ENCODE data around the gene EPSTI1.
"Not testable (repeated sequence)": the region's sequence is repeated elsewhere in the genome, so short reads cannot be mapped to it uniquely, and the experiment has no call there.

The EPSTI1 gene

DNA sequence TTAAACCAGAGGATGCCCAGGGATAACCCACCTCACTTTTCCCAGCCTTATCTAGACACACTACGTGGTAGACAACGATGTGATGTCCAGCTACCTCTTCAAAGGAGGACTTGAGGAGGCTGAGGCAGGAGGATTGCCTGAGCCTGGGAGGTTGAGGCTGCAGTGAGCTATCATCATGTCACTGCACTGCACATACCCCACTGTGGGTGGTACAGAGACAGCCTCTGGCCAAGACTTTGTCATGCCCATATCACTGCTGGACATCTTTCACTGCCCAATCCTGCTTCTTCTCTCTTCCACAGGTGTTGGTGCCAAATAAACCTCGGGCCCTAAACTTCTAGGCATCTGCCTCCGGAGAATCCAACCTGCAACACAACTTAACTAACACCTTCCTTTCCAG is 124.8 kb downstream of the EPSTI1 start:
- Mint-ChIP-seq H3K4me3 (no peak overlapping the region), H3K9me3 (no peaks in the 10 kb centered on the region), H3K4me1 (no peaks in the 10 kb centered on the region), H3K27me3 (peaks cover 19% of the 10 kb centered on the region), H3K27ac (no peak overlapping the region)
- ATAC-seq (no peak), DNase-seq (no peak)

GRCh38 chr13:42865768-42866102 is 126.3 kb downstream of the EPSTI1 start:
- ATAC-seq, result no peak
- peaks cover 14% of the 10 kb centered on the region for H3K27me3 Mint-ChIP-seq
- H3K9me3 Mint-ChIP-seq, result no peaks in the 10 kb centered on the region
- no peak for DNase-seq
- H3K4me1 Mint-ChIP-seq, result no peaks in the 10 kb centered on the region
- H3K4me3 Mint-ChIP-seq, result no peak overlapping the region
- no peak overlapping the region for H3K27ac Mint-ChIP-seq

DNA sequence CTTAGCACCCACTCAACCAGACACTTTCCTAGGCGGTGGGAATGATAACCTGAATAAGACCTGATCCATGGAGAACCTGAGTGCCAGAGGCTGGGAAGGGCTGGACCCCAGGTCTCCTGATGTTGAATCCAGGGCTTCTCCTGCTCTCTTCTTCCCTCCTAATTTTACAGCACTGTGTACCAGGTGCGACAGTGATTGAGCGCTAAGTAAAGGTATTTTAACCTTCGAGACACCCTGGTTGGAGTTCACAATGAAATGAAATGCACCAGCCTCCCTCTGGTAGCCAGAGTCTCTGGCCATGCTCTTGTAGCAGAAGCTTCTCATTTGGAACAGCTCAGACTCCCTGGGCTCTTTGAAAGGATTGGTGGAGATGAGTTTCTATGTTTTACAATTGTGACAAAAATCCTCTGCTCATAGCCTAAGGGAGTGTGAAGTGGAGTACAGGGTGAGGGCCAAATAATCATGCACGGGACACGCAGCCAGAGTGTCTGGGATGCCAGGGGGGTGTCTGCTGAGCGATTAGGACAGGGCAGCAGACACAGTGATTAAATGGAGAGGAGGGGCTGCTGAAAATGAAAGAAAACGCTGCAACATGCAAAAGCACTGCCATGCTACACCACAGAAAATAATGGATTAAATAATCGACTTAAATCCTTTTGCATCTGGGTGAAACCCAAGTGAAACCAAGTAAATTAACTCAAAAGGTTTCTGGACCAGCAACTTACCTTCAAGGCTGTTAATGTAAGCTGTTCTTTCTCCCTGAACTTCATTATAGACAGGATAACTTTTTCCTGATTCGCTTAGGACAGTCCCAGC is 126.9 kb downstream of the EPSTI1 start:
- H3K27me3 Mint-ChIP-seq, result peaks cover 10% of the 10 kb centered on the region
- no peak overlapping the region for H3K4me3 Mint-ChIP-seq
- H3K27ac Mint-ChIP-seq, result no peak overlapping the region
- H3K4me1 Mint-ChIP-seq, result no peaks in the 10 kb centered on the region
- no peak for DNase-seq
- no peak for ATAC-seq
- no peaks in the 10 kb centered on the region for H3K9me3 Mint-ChIP-seq

DNA sequence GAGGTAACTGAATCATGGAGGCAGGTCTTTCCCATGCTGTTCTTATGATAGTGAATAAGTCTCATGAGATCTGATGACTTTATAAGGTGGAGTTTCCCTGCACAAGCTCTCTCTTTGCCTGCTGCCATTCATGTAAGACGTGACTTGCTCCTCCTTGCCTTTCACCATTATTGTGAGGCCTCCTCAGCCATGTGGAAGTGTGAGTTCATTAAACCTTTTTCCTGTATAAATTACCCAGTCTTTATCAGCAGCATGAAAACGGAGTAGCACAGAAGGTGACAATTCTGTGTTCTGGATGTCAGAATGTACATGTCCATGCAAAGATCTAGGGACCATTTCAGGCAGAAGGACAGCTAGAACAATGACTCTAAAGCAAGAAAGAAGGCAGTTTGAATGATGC is 129.7 kb downstream of the EPSTI1 start:
- H3K4me1 Mint-ChIP-seq, H3K27ac Mint-ChIP-seq, H3K27me3 Mint-ChIP-seq, H3K9me3 Mint-ChIP-seq, ATAC-seq, DNase-seq, H3K4me3 Mint-ChIP-seq: not testable (repeated sequence)

DNA sequence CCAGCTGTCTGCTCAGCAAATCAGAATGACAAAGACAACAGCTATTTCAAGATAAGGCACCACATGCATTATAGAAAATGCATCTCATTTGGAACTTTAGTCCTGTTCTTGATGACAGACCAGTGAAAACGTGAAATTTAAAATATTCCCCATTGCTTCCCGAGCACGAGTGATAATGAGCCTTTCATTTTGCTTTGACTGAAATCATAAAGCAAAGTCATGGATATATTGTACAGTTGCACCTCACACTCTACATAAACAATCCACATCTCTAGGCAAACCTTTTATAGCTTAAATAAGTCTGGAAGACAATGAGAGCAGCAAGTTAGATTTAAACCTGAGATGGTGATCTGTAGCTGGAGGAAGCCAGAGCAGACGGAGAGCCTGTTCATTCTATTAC is 131.6 kb downstream of the EPSTI1 start:
- ATAC-seq (no peak), DNase-seq (no peak)
- no peaks in the 10 kb centered on the region for H3K4me1 Mint-ChIP-seq
- H3K4me3 Mint-ChIP-seq, result no peak overlapping the region
- no peaks in the 10 kb centered on the region for H3K9me3 Mint-ChIP-seq
- H3K27me3 Mint-ChIP-seq, result peaks cover 10% of the 10 kb centered on the region
- no peak overlapping the region for H3K27ac Mint-ChIP-seq

DNA sequence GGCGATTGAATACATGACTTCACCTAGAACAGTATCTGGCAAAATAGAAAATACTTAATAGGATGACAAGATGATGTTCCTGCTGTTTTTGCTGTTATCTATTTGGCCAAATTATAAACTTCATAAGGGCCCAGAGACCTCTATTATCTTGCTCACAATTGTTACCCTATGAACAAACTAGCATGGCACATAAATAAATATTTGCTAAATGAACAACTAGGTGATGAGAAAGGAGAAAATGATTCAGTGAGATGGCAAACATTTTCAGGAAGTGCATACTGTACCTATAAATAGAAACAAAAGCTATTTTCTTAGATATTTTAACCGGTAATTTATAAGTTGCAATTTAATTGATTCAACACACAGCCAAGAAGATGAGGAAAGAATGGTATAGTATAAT is 132.3 kb downstream of the EPSTI1 start:
- Mint-ChIP-seq H3K4me1 (no peaks in the 10 kb centered on the region), H3K9me3 (no peaks in the 10 kb centered on the region), H3K27me3 (peaks cover 10% of the 10 kb centered on the region), H3K27ac (no peak overlapping the region), H3K4me3 (no peak overlapping the region)
- no peak for DNase-seq
- ATAC-seq, result no peak

- Mint-ChIP-seq H3K4me3 (no peak overlapping the region), H3K27me3 (no peaks in the 10 kb centered on the region), H3K9me3 (no peaks in the 10 kb centered on the region), H3K4me1 (no peaks in the 10 kb centered on the region), H3K27ac (no peak overlapping the region)
- ATAC-seq (no peak), DNase-seq (no peak)
Measured at GRCh38 chr13:42855410-42855809, 136.6 kb downstream of the EPSTI1 start.

- H3K27me3 Mint-ChIP-seq, result no peaks in the 10 kb centered on the region
- no peak overlapping the region for H3K4me3 Mint-ChIP-seq
- DNase-seq (no peak), ATAC-seq (no peak)
- no peak overlapping the region for H3K27ac Mint-ChIP-seq
- no peaks in the 10 kb centered on the region for H3K9me3 Mint-ChIP-seq
- H3K4me1 Mint-ChIP-seq, result no peaks in the 10 kb centered on the region
Measured at GRCh38 chr13:42852136-42852535, 139.9 kb downstream of the EPSTI1 start.

DNA sequence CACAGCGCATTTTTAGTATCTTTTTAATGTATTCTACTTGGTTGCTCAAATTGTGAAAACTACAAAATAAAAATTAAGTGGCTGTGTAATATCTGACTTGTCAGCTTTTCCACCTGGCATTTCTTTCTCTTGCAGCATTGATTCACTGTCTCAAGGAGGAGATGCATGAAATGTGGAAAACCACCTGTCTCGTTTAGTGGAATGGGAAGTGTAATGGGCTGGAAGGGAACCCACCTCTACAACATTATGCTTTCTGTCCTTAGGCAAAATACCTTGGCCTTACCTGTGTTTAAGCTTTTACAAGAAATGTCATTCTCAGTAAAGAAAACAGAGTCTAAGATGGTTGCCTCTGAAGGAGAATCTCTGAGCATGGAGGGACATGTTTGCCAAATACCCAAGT is 142.8 kb downstream of the EPSTI1 start:
- no peaks in the 10 kb centered on the region for H3K9me3 Mint-ChIP-seq
- H3K27me3 Mint-ChIP-seq, result peaks cover 13% of the 10 kb centered on the region
- DNase-seq (no peak), ATAC-seq (no peak)
- no peak overlapping the region for H3K27ac Mint-ChIP-seq
- no peaks in the 10 kb centered on the region for H3K4me1 Mint-ChIP-seq
- H3K4me3 Mint-ChIP-seq, result no peak overlapping the region

GRCh38 chr13:42847891-42848663 is 144.0 kb downstream of the EPSTI1 start:
- ATAC-seq (no peak), DNase-seq (no peak)
- Mint-ChIP-seq H3K4me3 (no peak overlapping the region), H3K27ac (no peak overlapping the region), H3K27me3 (peaks cover 13% of the 10 kb centered on the region), H3K4me1 (no peaks in the 10 kb centered on the region), H3K9me3 (no peaks in the 10 kb centered on the region)

GRCh38 chr13:42836930-42837690 is 154.9 kb downstream of the EPSTI1 start:
- DNase-seq, result no peak
- no peak overlapping the region for H3K4me3 Mint-ChIP-seq
- H3K27ac Mint-ChIP-seq, result no peak overlapping the region
- H3K9me3 Mint-ChIP-seq, result peaks cover 0 to 4% of the 10 kb centered on the region in 2 donors
- no peak for ATAC-seq
- no peaks in the 10 kb centered on the region for H3K27me3 Mint-ChIP-seq
- peaks cover 3% of the 10 kb centered on the region for H3K4me1 Mint-ChIP-seq
